H1 (cell line): ENCODE measurements around the gene ATXN2. TPM values are rescaled to one million over a fixed set of nuclear protein-coding genes. Genes with fewer than 3 reads are reported as not detected.

Experiments used
- CHD1 ChIP-seq: IDR thresholded peaks from 2 replicates; pipeline ENCODE4 v1.6.1; 2012; ENCODE audit warnings: low read depth, low read length, improper control_type of control experiment
- CREB1 ChIP-seq: IDR thresholded peaks from 2 replicates; pipeline ENCODE4 v1.6.1; 2012; ENCODE audit warnings: inconsistent platforms
- GABPA ChIP-seq: IDR thresholded peaks from 2 replicates; pipeline ENCODE4 v1.6.1; 2011; ENCODE audit warnings: mild to moderate bottlenecking, low read length, moderate library complexity, borderline replicate concordance; ENCODE audit not compliant: insufficient read depth
- GTF2F1 ChIP-seq: IDR thresholded peaks from 2 replicates; pipeline ENCODE4 v1.6.1; 2012; ENCODE audit warnings: low read depth, low read length, improper control_type of control experiment, borderline replicate concordance
- KDM1A ChIP-seq: fragments of 200-600, 300-600 bp; sonication (generic); IDR thresholded peaks from 2 replicates; pipeline ENCODE4 v1.7.1; 2016; ENCODE audit warnings: mild to moderate bottlenecking, low read length, borderline replicate concordance
- MAFK ChIP-seq: IDR thresholded peaks from 2 replicates; pipeline ENCODE4 v1.6.1; 2012; ENCODE audit warnings: low read depth, mild to moderate bottlenecking, improper control_type of control experiment, low read length
- RFX5 ChIP-seq: IDR thresholded peaks from 2 replicates; pipeline ENCODE4 v1.6.1; 2011; ENCODE audit warnings: low read depth, low read length, improper control_type of control experiment, borderline replicate concordance
- SIX5 ChIP-seq: IDR thresholded peaks from 2 replicates; pipeline ENCODE4 v1.6.1; 2011; ENCODE audit warnings: mild to moderate bottlenecking, low read depth, low read length
- TEAD4 ChIP-seq: IDR thresholded peaks from 2 replicates; pipeline ENCODE4 v1.6.1; 2012; ENCODE audit warnings: low read depth, low read length, inconsistent platforms, mixed read lengths
- polyA plus RNA-seq, 7 experiments: library from polyadenylated mRNA; depleted of rRNA in 3 of 7; stranded (reverse) in 5 of 7; unstranded in 2 of 7; fragments of >200 nt in 5 of 7; fragments of 200-250 nt in 2 of 7; gene quantifications; 1 replicate in 5 of 7; 2 replicates in 1 of 7; 4 replicates in 1 of 7; pipeline versions ENCODE4 v1.2.1 to v1.2.3, GENCODE V29; 2011 to 2013; ENCODE audit warnings: missing spikeins in 2 of 7, mixed read lengths in 2 of 7
- total RNA-seq: library from RNA; stranded (reverse); fragmentation: NEBNext Ultra II Directional; extraction: Animal tissue kit (Norgen Biotek cat#: 25700); gene quantifications from 2 replicates; pipeline ENCODE4 v1.2.1, GENCODE V29; 2021
- TF ChIP-seq, protein P1 (sequence below): fragments of 300-600 bp; sonication (generic); IDR thresholded peaks from 2 replicates; pipeline ENCODE4 v1.7.1; 2012; ENCODE audit warnings: low read length, moderate library complexity, mild to moderate bottlenecking, inconsistent platforms; ENCODE audit not compliant: insufficient replicate concordance

The ATXN2 gene
- total and polyA plus RNA-seq, 2 of the 8 experiments (the other 6 are each of a cell fraction or from before 2014, with no cell fraction given) = 46.6 to 80.7 TPM

DNA sequence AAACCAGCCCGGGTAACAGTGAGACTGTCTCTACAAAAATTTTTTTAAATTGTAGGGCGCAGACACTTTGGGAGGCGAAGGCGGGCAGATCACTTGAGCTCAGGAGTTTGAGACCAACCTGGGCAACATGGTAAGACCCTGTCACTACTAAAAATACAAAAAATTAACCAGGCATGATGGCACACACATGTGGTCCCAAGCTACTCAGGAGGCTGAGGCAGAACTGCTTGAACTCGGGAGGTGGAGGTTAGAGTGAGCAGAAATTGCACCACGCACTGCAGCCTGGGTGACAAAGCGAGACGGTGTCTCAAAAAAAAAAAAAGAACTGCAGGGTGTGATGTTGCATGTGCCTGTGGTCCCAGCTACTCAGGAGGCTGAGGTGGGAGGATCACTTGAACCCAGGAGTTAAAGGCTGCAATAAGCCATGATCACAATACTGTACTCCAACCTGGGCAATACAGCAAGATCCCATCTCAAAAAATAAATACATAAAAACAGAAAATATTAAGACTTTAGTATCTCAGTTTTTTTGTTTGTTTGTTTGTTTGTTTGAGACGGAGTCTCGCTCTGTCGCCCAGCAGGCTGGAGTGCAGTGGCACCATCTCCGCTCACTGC lies 16.9 kb downstream of the ATXN2 start (continued):
- TF ChIP-seq, protein P1, sequence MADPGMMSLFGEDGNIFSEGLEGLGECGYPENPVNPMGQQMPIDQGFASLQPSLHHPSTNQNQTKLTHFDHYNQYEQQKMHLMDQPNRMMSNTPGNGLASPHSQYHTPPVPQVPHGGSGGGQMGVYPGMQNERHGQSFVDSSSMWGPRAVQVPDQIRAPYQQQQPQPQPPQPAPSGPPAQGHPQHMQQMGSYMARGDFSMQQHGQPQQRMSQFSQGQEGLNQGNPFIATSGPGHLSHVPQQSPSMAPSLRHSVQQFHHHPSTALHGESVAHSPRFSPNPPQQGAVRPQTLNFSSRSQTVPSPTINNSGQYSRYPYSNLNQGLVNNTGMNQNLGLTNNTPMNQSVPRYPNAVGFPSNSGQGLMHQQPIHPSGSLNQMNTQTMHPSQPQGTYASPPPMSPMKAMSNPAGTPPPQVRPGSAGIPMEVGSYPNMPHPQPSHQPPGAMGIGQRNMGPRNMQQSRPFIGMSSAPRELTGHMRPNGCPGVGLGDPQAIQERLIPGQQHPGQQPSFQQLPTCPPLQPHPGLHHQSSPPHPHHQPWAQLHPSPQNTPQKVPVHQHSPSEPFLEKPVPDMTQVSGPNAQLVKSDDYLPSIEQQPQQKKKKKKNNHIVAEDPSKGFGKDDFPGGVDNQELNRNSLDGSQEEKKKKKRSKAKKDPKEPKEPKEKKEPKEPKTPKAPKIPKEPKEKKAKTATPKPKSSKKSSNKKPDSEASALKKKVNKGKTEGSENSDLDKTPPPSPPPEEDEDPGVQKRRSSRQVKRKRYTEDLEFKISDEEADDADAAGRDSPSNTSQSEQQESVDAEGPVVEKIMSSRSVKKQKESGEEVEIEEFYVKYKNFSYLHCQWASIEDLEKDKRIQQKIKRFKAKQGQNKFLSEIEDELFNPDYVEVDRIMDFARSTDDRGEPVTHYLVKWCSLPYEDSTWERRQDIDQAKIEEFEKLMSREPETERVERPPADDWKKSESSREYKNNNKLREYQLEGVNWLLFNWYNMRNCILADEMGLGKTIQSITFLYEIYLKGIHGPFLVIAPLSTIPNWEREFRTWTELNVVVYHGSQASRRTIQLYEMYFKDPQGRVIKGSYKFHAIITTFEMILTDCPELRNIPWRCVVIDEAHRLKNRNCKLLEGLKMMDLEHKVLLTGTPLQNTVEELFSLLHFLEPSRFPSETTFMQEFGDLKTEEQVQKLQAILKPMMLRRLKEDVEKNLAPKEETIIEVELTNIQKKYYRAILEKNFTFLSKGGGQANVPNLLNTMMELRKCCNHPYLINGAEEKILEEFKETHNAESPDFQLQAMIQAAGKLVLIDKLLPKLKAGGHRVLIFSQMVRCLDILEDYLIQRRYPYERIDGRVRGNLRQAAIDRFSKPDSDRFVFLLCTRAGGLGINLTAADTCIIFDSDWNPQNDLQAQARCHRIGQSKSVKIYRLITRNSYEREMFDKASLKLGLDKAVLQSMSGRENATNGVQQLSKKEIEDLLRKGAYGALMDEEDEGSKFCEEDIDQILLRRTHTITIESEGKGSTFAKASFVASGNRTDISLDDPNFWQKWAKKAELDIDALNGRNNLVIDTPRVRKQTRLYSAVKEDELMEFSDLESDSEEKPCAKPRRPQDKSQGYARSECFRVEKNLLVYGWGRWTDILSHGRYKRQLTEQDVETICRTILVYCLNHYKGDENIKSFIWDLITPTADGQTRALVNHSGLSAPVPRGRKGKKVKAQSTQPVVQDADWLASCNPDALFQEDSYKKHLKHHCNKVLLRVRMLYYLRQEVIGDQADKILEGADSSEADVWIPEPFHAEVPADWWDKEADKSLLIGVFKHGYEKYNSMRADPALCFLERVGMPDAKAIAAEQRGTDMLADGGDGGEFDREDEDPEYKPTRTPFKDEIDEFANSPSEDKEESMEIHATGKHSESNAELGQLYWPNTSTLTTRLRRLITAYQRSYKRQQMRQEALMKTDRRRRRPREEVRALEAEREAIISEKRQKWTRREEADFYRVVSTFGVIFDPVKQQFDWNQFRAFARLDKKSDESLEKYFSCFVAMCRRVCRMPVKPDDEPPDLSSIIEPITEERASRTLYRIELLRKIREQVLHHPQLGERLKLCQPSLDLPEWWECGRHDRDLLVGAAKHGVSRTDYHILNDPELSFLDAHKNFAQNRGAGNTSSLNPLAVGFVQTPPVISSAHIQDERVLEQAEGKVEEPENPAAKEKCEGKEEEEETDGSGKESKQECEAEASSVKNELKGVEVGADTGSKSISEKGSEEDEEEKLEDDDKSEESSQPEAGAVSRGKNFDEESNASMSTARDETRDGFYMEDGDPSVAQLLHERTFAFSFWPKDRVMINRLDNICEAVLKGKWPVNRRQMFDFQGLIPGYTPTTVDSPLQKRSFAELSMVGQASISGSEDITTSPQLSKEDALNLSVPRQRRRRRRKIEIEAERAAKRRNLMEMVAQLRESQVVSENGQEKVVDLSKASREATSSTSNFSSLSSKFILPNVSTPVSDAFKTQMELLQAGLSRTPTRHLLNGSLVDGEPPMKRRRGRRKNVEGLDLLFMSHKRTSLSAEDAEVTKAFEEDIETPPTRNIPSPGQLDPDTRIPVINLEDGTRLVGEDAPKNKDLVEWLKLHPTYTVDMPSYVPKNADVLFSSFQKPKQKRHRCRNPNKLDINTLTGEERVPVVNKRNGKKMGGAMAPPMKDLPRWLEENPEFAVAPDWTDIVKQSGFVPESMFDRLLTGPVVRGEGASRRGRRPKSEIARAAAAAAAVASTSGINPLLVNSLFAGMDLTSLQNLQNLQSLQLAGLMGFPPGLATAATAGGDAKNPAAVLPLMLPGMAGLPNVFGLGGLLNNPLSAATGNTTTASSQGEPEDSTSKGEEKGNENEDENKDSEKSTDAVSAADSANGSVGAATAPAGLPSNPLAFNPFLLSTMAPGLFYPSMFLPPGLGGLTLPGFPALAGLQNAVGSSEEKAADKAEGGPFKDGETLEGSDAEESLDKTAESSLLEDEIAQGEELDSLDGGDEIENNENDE = no peak
- TF ChIP-seq GABPA = no peak
- no peak for TF ChIP-seq RFX5
- TF ChIP-seq SIX5 = no peak
- TF ChIP-seq TEAD4 = no peak
- TF ChIP-seq KDM1A = no peak
- TF ChIP-seq CREB1 = no peak
- no peak for TF ChIP-seq CHD1
- TF ChIP-seq GTF2F1 = no peak
- no peak for TF ChIP-seq MAFK
